Stimulated activated CD8-positive, alpha-beta memory T cell treated with anti-CD3 and anti-CD28 coated beads, Interleukin-4, amount 100 ng/mL, for 24 hours (primary cell): ENCODE results near the gene COP1.

ENCODE experiments used
- DNase-seq: peaks from one replicate; pipeline ENCODE4 v3.0.0-alpha.2; 2020; ENCODE audit warnings: low read depth

COP1 gene

GRCh38 chr1:176199707-176200106, 7.4 kb downstream of the COP1 start:
- DNase-seq: no peak

DNA sequence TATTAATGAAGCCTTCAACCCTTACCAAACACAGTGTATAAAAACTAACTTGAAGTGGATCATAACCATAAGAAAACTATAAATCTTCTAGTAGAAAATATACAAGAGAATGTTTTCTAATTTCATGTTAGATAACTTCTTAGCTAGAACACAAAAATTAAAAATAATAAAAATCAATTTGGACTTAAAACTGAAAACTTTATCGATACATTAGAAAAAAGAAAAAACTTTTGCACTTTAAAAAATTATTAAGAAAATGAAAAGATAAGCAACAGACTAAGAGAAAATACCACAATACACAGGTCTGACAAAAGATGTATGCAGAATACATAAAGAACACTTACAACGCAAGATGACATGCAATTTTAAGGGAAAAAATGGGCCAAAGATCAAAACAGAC, 8.7 kb downstream of the COP1 start:
- DNase-seq: no peak

DNA sequence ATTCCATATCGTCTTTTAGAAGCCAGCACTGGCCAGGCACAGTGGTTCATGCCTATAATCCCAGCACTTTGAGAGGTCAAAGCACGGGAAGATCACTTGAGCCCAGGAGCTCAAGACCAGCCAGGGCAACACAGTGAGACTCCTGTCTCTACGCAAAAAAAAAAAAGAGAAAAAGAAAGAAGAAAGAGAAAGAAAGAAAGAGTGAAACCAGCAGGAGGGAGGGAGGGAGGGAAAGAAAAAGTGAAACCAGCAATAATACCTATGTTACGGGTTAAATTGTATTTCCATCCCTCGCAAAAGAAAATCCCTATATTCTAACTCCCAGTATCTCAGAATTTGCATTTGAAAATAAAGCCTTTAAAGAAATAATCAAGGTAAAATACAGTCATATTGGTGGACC, 10.4 kb downstream of the COP1 start:
- DNase-seq: no peak

DNA sequence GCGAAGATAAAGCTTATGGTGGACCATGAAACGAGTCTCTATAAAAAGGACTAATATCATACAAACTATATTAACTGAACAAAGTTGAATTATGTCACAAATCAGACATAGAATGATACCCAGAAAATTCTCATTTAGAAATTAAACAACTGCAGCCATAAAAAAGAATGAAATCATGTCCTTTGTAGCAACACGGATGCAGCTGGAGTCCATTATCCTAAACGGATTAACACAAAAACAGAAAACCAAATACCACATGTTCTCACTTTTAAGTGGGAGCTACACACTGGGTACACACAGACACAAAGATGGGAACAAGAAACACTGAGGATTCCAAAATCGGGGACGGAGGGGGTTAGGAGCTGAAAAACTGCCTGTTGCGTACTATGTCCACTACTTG, 11.5 kb downstream of the COP1 start:
- DNase-seq: no peak

- no peak for DNase-seq
These were observed 13.4 kb downstream of the COP1 start for GRCh38 chr1:176193663-176194062.

DNA sequence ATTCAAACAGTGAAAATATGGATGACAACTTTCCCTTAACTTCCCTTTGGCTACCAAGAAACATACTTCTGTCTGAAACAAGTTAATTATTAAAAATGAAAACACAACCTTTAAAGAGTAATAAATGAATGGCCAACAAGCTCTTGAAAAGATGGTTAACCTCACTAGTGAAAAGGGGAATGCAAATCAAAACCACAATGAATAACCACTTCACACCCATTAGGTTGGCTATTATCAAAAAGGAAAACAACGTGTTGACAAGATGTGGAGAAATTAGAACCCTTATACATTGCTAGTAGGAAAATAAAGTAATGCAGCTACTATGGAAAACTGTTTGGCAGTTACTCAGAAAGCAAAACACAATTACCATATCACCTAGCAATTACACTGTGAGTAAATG, 14.1 kb downstream of the COP1 start:
- no peak for DNase-seq

DNA sequence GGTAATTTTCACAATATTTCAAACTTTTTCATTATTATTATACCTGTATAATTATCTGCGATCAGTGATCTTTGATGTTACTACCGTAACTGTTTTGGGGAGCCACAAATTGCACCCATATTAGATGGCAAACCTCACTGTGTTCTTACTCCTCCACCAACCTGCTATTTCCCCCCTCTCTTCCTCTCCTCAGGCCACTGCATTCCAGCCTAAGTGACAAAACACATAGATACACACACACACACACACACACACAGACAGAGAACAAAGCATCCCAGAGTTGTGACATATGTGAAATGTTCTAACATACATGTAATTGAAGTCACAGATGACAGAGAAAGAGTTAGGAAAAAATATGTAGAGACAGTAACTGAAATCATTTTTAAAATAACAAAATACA, 18.5 kb downstream of the COP1 start:
- no peak for DNase-seq

GRCh38 chr1:176187001-176187400, 20.1 kb downstream of the COP1 start:
- DNase-seq: no peak

DNA sequence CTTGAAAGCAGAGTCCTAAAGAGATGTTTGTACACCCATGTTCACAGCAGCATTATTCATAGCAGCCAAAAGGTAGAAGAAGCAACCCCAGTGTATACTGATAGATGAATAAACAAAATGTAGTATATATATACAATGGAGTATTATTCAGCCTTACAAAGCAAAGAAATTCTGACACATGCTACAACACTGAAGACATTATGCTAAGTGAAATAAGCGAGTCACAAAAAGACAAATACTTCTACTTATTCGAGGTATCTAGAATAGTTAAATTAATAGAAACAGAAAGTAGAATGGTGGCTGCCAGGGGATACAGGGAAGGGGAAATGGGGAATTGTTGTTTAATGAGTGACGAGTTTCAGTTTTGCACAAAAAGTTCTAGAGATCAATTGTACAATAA, 23.5 kb downstream of the COP1 start:
- DNase-seq: no peak

- DNase-seq: no peak
These were observed 28.8 kb downstream of the COP1 start for GRCh38 chr1:176178316-176178715.

DNA sequence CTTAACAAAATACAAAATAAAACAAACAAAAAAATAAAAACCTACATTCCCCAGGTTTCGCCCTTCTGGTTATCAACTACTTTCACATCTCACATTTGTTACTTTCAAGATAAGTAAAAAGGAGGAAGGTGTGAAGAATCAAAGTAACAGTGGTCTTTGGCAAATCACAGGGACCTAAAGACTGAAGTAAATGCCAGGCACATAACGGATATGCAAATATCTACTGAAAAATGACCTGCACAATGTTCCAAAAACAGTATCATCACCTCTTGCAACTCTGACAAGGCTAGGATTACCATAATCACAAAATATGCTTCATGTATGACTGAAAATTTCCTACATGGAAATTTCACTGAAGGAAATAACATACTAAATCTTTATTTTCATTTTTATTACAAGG, 29.3 kb downstream of the COP1 start:
- DNase-seq: no peak

DNA sequence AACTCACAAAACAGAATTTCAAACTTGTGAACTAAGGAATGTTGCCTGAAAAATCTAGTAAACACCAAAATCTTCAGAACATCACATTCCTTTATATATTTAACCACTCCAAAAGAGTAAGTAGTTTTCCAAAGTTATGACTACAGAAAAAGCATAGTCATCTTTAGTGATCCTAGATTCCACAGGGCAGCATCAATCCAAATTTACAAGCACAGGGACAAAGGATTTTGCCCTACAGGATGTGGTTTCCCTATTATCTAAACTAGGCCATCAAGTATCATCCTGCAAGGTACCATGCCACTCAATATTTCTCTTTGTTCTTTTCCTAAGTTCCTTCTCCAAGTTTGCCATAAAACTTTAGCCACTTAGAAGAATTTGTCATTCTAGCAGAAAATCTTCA, 33.0 kb downstream of the COP1 start:
- DNase-seq: no peak

GRCh38 chr1:176172215-176172614, 34.9 kb downstream of the COP1 start:
- DNase-seq: no peak

- no peak for DNase-seq
These were observed 39.9 kb downstream of the COP1 start for GRCh38 chr1:176167210-176167609.

DNA sequence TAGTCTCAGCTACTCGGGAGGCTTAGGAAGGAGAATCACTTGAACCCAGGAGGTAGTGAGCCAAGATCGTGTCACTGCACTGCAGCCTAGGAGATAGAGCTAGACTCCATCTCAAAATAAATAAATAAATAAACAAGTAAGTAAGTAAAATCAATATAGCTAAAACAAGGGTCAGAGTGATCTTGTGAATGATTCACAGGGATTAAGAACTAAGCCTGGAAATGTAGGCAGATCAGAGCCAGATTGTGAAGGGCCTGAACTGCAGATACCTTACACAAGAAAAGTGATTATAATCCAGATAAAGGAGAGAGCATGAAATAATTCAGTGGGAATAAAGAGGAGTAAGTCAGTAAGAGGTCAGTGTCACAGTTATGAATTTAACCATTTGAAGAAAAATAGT, 41.5 kb downstream of the COP1 start:
- DNase-seq: no peak

- no peak for DNase-seq
These were observed 42.9 kb downstream of the COP1 start for GRCh38 chr1:176164014-176164678.

GRCh38 chr1:176159993-176160392, 47.1 kb downstream of the COP1 start:
- DNase-seq: no peak

GRCh38 chr1:176157995-176158394, 49.1 kb downstream of the COP1 start:
- no peak for DNase-seq

GRCh38 chr1:176149939-176150807, 56.9 kb downstream of the COP1 start:
- DNase-seq: no peak

- no peak for DNase-seq
These were observed 62.6 kb downstream of the COP1 start for GRCh38 chr1:176144526-176144925.

DNA sequence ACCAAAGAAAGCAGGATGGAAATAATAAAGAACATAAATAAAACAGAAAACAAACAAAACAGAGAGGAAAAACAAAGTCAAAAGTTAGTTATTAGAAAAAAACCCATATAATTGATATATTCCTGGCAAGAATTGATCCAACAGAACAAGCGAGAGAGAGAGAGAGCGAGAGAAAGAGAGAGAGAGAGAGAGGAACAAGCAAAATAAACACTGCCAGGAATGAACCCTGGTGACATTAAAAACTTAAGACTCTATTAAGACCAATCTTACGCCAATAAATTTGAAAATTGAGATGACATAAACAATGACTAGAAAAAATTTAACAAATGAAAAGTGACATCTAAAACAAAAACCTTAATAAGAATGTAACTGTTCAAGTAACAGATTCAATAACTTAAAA, 64.1 kb downstream of the COP1 start:
- no peak for DNase-seq

DNA sequence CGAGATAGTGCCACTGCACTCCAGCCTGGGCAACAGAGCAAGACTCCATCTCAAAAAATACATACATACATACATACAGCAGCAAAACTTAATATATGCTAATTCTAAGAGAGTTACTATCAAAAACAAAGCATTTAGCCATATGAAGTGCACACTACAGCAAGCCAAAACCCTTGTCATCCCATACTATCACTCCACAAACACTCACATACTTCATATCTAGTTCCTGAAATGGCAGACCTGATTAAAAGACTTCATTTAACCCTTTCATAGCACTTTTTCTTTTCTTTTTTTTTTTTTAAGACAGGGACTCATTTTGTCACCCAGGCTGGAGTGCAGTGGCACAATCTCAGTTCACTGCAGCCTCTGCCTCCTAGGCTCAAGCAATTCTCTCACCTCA, 65.6 kb downstream of the COP1 start:
- DNase-seq: no peak

DNA sequence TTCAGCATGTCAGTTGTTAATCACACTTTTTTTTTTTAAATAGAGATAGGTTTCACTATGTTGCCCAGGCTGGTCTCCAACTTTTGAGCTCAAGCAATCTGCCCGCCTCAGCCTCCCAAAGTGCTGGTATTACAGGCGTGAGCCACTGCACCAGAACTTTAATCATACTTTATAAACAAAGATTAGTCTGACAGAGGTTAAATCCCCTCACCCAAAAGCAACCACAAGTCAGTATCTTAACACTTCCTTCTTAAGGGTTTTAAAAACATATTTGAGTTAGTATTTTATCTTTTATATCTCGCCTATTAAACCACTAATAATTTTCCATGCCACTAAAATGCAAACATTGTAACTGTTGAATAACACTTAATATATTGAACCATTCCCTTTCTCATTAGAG, 70.2 kb downstream of the COP1 start:
- DNase-seq: no peak

- DNase-seq: no peak
These were observed 72.4 kb downstream of the COP1 start for GRCh38 chr1:176134666-176135065.
